VCaP (cell line): ENCODE results near the gene GNG8.

Experiments
- H3K27ac ChIP-seq: fragments of 450-650 bp; 2 replicates; pipeline ENCODE4 v1.5.1; 2017
- TF ChIP-seq, protein P1 (sequence below): fragments of 450-650 bp; conservative IDR thresholded peaks from 2 replicates; pipeline ENCODE4 v1.5.1; 2017; ENCODE audit warnings: mild to moderate bottlenecking, moderate library complexity

The GNG8 gene

DNA sequence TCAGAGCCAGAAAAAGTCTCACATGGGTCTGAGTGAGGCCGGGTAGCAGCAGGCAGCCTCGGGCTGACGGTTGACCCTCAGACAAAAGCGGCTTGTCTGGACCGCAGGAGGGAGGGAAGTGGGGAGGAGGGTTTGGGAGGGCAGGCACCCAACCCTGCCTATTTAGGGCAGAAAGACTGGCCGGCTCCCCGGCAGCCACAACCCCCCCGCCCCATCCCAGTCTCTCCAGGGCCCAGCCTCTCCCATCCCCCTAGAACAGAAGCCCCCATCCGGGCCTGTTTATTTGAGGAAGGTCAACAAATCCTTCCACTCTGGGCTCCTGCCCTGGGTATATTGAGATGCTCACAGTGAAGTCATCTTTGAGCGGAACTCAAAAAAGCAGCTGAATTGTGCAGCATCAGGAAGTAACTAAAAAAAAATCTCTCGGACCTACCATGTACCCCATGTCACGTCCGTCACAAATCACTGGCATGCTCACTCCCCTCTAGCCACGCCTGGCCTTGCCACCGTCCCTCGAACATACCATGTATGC, 18.7 kb upstream of the GNG8 start:
- no peak overlapping the region for H3K27ac ChIP-seq

DNA sequence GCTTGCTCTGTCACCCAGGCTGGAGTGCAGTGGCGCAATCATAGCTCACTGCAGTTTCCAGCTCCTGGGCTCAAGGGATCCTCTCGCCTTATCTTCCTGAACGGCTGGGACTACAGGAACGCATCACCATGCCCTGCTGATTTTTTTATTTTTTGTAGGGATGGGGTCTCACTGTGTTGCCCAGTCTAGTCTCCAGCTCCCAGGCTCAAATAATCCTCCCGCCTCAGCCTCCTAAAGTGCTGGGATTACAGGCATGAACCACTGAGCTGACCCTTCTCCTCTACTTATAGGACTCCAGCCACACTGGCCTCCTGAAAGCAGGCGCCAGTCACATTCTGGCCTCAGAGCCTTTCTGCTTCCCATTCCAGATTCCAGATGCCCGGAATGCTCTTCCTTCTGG, 14.4 kb upstream of the GNG8 start:
- TF ChIP-seq, protein P1, sequence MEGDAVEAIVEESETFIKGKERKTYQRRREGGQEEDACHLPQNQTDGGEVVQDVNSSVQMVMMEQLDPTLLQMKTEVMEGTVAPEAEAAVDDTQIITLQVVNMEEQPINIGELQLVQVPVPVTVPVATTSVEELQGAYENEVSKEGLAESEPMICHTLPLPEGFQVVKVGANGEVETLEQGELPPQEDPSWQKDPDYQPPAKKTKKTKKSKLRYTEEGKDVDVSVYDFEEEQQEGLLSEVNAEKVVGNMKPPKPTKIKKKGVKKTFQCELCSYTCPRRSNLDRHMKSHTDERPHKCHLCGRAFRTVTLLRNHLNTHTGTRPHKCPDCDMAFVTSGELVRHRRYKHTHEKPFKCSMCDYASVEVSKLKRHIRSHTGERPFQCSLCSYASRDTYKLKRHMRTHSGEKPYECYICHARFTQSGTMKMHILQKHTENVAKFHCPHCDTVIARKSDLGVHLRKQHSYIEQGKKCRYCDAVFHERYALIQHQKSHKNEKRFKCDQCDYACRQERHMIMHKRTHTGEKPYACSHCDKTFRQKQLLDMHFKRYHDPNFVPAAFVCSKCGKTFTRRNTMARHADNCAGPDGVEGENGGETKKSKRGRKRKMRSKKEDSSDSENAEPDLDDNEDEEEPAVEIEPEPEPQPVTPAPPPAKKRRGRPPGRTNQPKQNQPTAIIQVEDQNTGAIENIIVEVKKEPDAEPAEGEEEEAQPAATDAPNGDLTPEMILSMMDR = no peak

More for the DNA sequence above, 18.7 kb upstream of the GNG8 start:
- TF ChIP-seq, protein P1 = no peak

DNA sequence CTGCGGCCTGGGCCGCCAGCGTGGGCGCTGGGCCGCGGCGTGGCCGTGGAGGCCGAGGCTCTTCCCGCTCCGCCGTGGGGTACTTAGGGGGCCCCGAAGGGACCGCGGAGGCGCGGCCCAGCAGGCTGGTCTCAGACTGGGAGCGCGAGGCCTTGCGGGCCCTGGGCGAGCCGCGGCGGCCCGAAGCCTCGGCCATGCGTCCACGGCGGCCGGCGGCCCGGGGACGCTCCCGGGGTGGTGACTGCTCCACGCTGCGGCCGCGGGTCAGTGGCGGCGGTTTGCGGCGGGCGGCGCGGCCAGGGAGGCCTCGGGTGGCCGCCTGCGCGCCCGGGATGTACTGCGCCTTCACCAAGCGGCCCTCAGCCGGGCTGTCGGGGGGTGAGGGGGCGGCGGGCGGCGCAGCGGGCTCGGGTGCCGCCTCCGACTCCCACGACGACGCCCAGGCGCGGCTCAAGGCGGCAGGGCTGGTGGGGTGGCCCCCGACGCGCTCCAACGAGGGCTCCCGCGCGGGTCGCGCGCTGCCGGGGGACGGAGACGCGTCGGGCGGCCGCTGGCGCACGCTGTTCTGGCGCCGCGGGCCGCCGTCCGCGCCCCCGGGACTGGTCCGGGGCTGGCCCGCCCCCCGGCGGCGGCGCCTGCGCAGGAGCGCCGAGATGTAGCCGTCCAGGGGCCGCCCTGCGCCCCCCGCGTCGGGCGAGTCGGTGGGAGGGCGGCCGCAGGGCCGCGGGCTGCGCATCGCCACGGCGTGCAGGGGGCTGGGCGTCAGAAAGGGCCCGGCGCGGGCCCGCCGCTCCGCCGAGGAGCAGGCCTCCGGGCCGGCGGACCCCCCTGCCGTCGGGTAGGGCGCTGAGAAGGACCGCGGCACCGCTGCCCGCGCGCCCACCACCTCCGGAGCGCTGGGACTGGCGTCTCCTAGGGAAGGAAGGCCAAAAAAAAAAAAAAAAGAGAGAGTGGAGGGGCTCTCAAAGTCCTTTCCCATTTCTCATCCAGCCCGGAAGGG, 13.3 kb upstream of the GNG8 start:
- no peak overlapping the region for H3K27ac ChIP-seq
- TF ChIP-seq, protein P1 = no peak

More for the DNA sequence above, 14.4 kb upstream of the GNG8 start:
- H3K27ac ChIP-seq = no peak overlapping the region

DNA sequence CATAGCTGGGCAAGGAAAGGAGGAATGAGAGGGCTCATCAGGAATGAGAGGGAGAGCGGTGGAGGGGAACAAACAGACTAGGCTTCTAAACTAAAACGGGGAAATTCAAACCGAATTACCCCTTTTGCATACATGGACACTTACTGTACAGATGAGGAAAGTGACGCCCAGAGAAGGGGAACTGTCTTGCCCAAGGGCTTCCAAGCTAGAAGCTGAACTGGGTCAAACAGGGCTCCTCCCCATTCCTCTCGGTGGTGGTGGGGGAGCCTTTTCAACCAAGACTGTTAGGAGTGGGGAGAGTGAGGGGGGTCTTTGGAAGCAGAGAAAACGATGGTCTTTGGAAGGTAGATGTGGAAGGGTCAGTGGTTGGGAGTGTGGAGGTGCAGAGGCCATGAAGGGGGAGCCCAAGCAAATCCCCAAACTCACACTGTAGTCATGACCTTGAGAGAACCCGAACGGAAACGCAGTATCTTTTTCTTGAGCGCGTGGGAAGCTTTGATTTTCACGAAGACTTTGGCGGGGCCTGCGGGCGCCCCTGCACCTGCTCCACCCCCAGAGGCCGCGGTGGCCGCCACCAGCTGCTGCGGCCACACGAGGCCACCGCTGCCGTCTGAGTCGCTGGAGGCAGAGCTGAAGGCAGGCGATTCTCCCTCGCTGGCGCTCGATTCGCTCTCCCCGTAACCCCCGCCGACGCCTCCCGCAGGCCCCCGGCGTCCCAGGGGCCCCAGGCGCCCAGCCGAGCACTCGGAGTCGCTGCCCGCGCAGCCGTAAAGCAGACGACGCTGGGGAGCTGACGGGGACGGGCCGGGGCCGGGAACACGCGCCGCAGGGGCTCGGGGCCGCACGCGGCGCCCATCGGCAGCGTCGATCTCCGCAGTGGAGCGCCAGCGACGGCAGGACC, 12.3 kb upstream of the GNG8 start:
- TF ChIP-seq, protein P1 = no peak
- no peak overlapping the region for H3K27ac ChIP-seq

DNA sequence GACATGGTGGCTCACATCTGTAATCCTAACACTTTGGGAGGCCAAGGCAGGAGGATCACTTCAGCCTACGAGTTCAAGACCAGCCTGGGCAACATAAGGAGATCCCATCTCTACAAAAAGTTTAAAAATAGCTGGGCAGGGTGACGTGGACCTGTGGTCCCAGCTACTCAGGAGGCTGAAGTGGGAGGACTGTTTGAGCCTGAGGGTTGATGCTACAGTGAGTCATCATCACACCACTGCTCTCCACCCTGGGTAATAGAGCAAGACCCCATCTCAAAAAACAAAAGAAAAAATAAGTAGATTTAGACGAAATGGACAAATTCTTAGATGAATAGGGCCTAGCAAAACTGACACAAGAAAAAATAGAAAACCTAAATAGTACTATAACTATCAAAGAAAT, 10.4 kb upstream of the GNG8 start:
- H3K27ac ChIP-seq = no peak overlapping the region
- TF ChIP-seq, protein P1 = no peak

DNA sequence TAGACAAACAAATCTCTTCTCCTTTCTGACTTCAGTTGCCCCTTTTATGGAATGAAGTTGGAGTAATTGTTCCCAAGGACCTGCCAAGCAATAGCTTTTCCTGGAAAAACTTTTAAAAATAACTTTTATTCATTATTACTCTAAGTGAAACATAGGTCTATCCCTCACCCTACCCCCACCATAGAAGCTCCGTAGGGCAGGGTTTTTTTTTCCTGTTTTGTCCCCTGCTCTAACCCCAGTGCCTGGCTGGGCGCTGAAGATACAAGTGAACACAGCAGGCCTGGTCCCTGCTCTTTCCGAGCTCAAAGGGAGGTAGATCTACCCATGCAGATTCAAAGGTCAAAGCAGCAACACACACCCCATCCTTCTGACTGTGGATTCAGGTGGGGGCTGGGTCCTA, 8.7 kb upstream of the GNG8 start:
- TF ChIP-seq, protein P1 = no peak
- no peak overlapping the region for H3K27ac ChIP-seq

DNA sequence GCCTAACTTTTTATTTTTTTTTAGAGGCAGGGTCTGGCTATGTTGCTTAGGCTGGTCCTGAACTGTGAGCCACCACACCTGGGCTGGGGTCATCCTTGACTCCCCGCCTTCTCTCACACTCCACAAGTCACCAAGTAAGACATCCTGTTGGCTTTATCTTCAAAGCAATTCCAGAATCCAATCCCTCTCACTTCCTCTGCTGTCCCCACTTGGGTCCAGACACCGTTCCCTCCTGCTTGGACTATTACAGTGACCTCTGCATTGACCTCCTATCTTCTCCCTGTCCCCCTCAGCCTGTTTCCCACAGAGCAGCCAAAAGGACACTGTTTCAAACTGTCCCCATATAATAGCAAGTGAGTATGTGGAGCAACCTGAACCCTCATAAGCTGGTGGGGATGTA, 4.7 kb upstream of the GNG8 start:
- TF ChIP-seq, protein P1 = no peak
- no peak overlapping the region for H3K27ac ChIP-seq
